Gastroesophageal sphincter (tissue), 4 donors: ENCODE data around the gene SMAP2. TPM values are rescaled to one million over a fixed set of nuclear protein-coding genes. Genes with fewer than 3 reads are reported as not detected.

Experiments used
- ATAC-seq: fragments of 150-250 bp; one replicate; pipeline ENCODE4 v1.9.1; 2016; ENCODE audit warnings: mild to moderate bottlenecking, moderate library complexity
- H3K27ac ChIP-seq, 4 donors: fragments of 200-600 bp; sonication (generic) in 3 of 4; 1 replicate in 3 of 4; 2 replicates in 1 of 4; pipeline ENCODE4 v1.5.1; 2016 to 2019
- H3K27me3 ChIP-seq: fragments of 200-600 bp; sonication (generic); one replicate; pipeline ENCODE4 v1.5.1; 2019
- H3K36me3 ChIP-seq, 2 donors: fragments of 200-600 bp; sonication (generic); one replicate each; pipeline ENCODE4 v1.5.1; 2019; ENCODE audit warnings: control low read depth in 1 of 2
- H3K4me1 ChIP-seq, 3 donors: fragments of 200-600 bp; sonication (generic); 1 replicate in 2 of 3; 2 replicates in 1 of 3; pipeline ENCODE4 v1.5.1; 2016 to 2019; ENCODE audit warnings: control low read depth in 2 of 3
- H3K4me3 ChIP-seq, 2 donors: fragments of 200-600 bp; sonication (generic); one replicate each; pipeline ENCODE4 v1.5.1; 2019; ENCODE audit warnings: mild to moderate bottlenecking in 1 of 2, moderate library complexity in 1 of 2
- H3K9me3 ChIP-seq, 3 donors: fragments of 200-600 bp; sonication (generic); one replicate each; pipeline ENCODE4 v1.5.1; 2017 to 2019; ENCODE audit warnings: control low read depth in 2 of 3
- EP300 ChIP-seq: sonication (generic); formaldehyde crosslinking; IDR thresholded peaks from one replicate; pipeline ENCODE4 v1.6.1; 2017; ENCODE audit warnings: antibody characterized with exemption, mild to moderate bottlenecking
- POLR2A ChIP-seq, 2 donors: fragments of 450-650 bp; IDR thresholded peaks; one replicate each; pipeline ENCODE4 v1.6.1; 2017; ENCODE audit warnings: antibody characterized with exemption in 2 of 2, mild to moderate bottlenecking in 2 of 2, moderate library complexity in 1 of 2
- POLR2AphosphoS5 ChIP-seq: sonication (generic); formaldehyde crosslinking; IDR thresholded peaks from one replicate; pipeline ENCODE4 v1.6.1; 2017; ENCODE audit warnings: antibody characterized with exemption
- WGBS, 2 donors: methylation state at CpG; one replicate each; pipeline ENCODE4 v1.1.5; 2018; ENCODE audit warnings: low coverage in 1 of 2; 5-methylcytosine and 5-hydroxymethylcytosine counted together
- total RNA-seq, 4 donors: library from RNA; depleted of rRNA; stranded (reverse); fragments of >200 nt; gene quantifications; one replicate each; pipeline ENCODE4 v1.1.0, GENCODE V29; 2016
- TF ChIP-seq, protein P1 (sequence below), 4 experiments: fragments of 200-600 bp in 2 of 4; fragments of 450-650 bp in 2 of 4; sonication (generic) in 1 of 4; IDR thresholded peaks; one replicate each; pipeline ENCODE4 v1.5.1; 2017 to 2019; ENCODE audit warnings: antibody characterized with exemption in 4 of 4, mild to moderate bottlenecking in 2 of 4, moderate library complexity in 2 of 4

Gene SMAP2
- total RNA-seq, 4 donors from 2014 or later = 19.9 to 43.2 (median 26.6) TPM

DNA sequence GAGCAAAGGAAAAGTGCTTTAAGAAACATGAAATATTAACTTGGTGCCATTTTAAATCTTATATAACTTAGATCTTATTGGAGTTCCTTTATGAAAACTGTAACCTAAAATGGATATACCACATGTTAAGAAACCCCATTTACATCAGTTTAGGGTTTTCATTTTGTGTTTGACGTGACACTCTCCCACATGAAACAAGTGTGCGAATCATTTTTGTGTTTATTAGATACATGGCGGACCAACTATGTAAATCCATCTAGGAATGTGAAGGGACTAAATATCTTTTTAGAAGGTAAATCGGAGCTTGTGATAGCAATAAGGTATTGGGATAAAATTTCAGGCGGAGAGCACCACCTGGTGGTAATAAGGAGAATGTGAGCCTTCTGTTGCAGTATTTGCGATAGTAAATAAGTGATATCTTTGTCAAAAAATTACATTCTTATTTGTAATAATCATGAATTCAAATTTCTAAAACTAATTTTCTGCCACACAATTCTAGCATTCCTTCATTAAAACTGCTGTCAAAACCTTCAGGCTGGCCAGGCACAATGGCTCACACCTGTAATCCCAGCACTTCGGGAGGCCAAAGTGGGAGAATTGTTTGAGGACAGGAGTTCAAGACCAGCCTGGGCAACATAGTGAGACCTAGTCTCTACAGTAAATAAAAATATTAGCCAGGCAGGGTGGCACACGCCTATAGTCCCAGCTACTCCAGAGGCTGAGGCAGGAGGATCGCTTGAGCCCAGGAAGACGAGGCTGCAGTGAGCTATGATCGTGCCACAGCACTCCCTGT, 31.3 kb downstream of the SMAP2 start:
- 34 to 42% methylated on average over 10 to 11 of the region's 11 CpGs for WGBS, 2 donors
- Histone ChIP-seq H3K36me3 (peaks cover 0 to 17% of the 10 kb centered on the region in 2 donors), H3K4me3 (no peak overlapping the region), H3K27ac (no peak overlapping the region), H3K4me1 (peaks cover 0 to 10% (median 0%) of the 10 kb centered on the region in 3 donors), H3K27me3 (no peaks in the 10 kb centered on the region), H3K9me3 (no peaks in the 10 kb centered on the region)
- no peak for ATAC-seq
- no peak for TF ChIP-seq POLR2A (IDR thresholded peaks at IDR 0.05)
- no peak for TF ChIP-seq EP300
- TF ChIP-seq, protein P1, sequence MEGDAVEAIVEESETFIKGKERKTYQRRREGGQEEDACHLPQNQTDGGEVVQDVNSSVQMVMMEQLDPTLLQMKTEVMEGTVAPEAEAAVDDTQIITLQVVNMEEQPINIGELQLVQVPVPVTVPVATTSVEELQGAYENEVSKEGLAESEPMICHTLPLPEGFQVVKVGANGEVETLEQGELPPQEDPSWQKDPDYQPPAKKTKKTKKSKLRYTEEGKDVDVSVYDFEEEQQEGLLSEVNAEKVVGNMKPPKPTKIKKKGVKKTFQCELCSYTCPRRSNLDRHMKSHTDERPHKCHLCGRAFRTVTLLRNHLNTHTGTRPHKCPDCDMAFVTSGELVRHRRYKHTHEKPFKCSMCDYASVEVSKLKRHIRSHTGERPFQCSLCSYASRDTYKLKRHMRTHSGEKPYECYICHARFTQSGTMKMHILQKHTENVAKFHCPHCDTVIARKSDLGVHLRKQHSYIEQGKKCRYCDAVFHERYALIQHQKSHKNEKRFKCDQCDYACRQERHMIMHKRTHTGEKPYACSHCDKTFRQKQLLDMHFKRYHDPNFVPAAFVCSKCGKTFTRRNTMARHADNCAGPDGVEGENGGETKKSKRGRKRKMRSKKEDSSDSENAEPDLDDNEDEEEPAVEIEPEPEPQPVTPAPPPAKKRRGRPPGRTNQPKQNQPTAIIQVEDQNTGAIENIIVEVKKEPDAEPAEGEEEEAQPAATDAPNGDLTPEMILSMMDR (IDR thresholded peaks at IDR 0.05) = peak; percentile 83 to 86 (median 84)
- no peak for TF ChIP-seq POLR2AphosphoS5

DNA sequence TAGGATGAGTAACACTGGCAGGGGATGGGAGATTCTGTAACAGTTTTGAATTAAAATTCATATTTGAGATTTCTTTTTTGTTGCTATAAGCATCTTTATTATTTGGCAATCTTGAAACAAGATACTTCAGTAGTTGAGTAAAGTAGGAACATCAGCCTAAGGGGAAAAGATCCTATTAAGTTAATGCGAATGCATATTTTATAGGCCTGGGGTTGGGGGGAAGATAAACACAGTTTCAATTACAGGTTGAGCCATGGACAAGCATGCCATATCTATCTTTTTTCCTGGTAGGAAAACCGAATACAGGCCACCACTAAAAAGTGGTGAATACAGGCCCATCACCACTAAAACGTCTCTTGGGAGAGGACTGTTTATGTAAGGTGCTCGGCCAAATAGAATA, 32.3 kb downstream of the SMAP2 start:
- TF ChIP-seq, protein P1 (IDR thresholded peaks at IDR 0.05) = no peak
- TF ChIP-seq EP300 (no peak), POLR2AphosphoS5 (no peak), POLR2A (IDR thresholded peaks at IDR 0.05) (no peak)
- Histone ChIP-seq H3K36me3 (peaks cover 0 to 26% of the 10 kb centered on the region in 2 donors), H3K27ac (no peak overlapping the region), H3K9me3 (no peaks in the 10 kb centered on the region), H3K4me1 (peaks cover 0 to 10% (median 0%) of the 10 kb centered on the region in 3 donors), H3K4me3 (no peak overlapping the region), H3K27me3 (no peaks in the 10 kb centered on the region)
- 75 to 88% methylated on average over 3 to 4 of the region's 4 CpGs for WGBS, 2 donors
- ATAC-seq = no peak

DNA sequence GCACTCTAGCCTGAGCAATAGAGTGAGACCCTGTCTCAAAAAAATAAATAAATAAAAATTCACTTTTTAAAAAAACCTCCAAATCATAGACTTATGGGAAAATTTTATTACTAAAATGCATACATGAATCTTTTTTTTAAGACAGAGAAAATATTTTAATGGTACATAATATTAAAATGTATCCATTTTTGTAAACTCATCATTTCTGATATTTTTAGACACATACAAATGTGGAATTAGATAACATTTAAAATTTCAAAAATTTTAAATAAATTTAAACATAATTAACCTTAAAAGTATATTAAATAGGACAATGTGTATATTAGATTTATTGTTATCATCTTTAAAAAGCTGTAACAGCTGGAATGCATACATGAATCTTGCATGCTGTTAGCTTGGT, 33.9 kb downstream of the SMAP2 start:
- Histone ChIP-seq H3K36me3 (peaks cover 0 to 28% of the 10 kb centered on the region in 2 donors), H3K4me1 (peaks cover 0 to 10% (median 0%) of the 10 kb centered on the region in 3 donors), H3K9me3 (no peaks in the 10 kb centered on the region), H3K27ac (no peak overlapping the region), H3K4me3 (no peak overlapping the region), H3K27me3 (no peaks in the 10 kb centered on the region)
- ATAC-seq = no peak
- TF ChIP-seq POLR2AphosphoS5 = no peak
- TF ChIP-seq EP300 = no peak
- TF ChIP-seq, protein P1 (IDR thresholded peaks at IDR 0.05) = no peak
- TF ChIP-seq POLR2A (IDR thresholded peaks at IDR 0.05) = no peak

DNA sequence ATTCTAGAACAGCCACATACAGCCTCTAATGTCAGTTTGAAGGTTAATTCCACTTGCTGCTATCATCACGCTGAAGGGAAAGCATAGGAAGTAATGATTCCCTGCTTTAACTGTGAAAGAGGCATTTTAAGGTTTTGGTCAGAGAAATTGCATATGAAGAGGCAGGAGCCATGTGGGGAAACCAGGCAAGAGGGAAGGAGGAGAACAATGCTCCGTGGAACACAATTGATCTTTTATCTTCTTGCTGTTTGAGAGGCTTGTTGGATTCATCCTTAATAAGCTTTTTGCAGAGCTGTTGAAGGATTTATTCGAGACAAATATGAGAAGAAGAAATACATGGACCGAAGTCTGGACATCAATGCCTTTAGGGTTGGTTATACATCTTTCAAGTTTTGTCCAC, 35.9 kb downstream of the SMAP2 start:
- WGBS, 2 donors = 80 to 81% methylated on average over 4 of the region's 4 CpGs

More for the DNA sequence above, 35.9 kb downstream of the SMAP2 start:
- no peak overlapping the region for H3K27ac ChIP-seq
- H3K4me1 ChIP-seq = peaks cover 0 to 7% (median 0%) of the 10 kb centered on the region in 3 donors
- H3K4me3 ChIP-seq = no peak overlapping the region
- TF ChIP-seq, protein P1 (IDR thresholded peaks at IDR 0.05) = no peak
- no peak for TF ChIP-seq EP300
- no peak for TF ChIP-seq POLR2AphosphoS5
- no peak for TF ChIP-seq POLR2A (IDR thresholded peaks at IDR 0.05)
- H3K9me3 ChIP-seq = no peaks in the 10 kb centered on the region
- H3K36me3 ChIP-seq = peaks cover 0 to 46% of the 10 kb centered on the region in 2 donors
- no peaks in the 10 kb centered on the region for H3K27me3 ChIP-seq
- no peak for ATAC-seq
